ELR (cell line): ENCODE results near the gene SKAP2.

Source experiments
- DNase-seq: peaks from one replicate; pipeline ENCODE4 v3.0.0-alpha.2; 2015; ENCODE audit warnings: low read depth

SKAP2 gene, protein sequence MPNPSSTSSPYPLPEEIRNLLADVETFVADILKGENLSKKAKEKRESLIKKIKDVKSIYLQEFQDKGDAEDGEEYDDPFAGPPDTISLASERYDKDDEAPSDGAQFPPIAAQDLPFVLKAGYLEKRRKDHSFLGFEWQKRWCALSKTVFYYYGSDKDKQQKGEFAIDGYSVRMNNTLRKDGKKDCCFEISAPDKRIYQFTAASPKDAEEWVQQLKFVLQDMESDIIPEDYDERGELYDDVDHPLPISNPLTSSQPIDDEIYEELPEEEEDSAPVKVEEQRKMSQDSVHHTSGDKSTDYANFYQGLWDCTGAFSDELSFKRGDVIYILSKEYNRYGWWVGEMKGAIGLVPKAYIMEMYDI

GRCh38 chr7:26864309-26865093 lies at the start of gene SKAP2:
Gene SKAP2, minus strand, starts transcription at chr7:26864590. Its CDS starts 161 bp downstream, at chr7:26864429.
- peak; percentile 99 for DNase-seq

DNA sequence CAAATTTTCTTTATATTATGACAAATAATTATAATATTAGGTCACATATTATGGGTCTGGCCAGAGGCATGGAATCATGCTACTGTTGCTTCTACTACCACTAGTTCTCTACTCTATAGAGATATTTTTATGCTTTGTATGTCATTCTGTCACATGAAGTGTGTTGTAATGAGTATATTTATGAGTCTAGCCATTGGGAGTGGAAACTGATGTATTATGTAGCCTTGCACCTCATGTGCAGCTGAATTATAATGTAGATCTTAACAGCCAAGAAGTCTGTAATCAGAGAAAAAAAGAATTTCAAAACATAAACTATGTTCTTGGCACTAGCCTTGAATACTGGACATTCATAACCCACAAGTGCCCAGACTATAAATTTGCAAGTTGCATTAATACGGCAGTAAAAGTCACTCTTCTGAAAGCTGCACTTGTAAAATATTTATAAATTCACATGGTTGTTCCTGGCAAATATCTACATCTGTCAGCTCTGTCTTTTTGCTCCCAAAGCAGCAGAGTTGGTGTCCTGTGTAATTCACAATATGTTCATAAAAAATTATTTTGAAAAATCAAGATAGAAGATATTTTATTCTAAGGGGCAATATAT lies 48.6 kb upstream of the SKAP2 start:
- DNase-seq: no peak

DNA sequence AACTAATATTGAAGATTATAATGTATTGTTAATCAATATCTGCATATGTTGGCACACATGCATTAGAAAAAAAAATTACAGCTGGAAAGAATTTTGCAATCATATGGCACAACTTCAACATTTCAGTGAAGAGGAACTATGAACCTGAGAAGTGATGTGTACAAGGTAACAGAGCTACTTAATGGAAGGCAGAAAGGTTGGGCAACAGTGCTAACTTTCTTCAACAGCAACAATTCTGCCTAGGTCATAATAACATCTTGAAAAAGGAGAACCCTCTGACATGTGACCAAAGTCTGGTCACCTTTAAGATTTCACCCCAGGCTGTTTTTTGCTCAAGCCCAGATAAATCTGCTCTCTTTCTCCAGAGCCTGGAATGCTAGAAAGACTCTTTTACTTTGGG lies 47.9 kb upstream of the SKAP2 start:
- no peak for DNase-seq

GRCh38 chr7:26910221-26910620 lies 45.8 kb upstream of the SKAP2 start:
- peak; percentile 90 for DNase-seq

GRCh38 chr7:26900251-26900650 lies 35.9 kb upstream of the SKAP2 start:
- DNase-seq: no peak

GRCh38 chr7:26899519-26899918 lies 35.1 kb upstream of the SKAP2 start:
- DNase-seq: no peak

DNA sequence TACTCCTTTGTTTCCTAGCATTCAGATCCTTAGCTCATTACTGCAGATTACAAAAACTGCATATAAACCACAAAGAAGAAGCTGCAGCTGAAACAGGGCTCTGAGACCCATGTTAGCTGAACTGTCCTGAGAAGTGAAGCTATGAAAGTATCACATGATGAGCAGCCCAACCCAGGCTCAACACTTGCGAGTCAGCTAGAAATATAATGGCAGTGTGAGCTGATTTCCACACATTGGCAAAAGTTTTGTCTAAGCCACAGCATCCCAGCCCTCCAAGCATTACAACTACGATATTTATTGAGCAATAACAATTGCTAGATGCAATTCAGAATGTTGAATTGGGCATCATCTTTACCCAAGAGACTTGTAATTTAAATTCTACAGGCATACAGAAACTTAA lies 34.5 kb upstream of the SKAP2 start:
- DNase-seq: no peak

DNA sequence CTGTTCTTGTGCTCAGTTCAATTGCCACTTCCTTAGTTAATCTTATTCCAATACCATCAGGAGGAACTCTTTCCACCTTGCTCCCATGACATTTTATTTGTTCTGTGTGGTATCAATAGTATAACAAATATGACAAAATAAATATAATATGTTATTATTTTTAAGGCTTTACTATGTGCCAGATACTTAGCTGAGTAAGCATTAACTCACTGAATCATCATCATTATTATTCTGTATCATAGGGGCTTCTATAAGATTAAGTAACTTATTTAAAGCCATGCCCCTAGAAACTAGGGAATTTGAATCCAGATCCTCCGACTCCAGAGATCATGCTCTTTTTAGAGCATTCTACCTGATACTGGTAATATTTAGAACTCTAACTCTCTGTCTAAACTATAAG lies 33.5 kb upstream of the SKAP2 start:
- no peak for DNase-seq

DNA sequence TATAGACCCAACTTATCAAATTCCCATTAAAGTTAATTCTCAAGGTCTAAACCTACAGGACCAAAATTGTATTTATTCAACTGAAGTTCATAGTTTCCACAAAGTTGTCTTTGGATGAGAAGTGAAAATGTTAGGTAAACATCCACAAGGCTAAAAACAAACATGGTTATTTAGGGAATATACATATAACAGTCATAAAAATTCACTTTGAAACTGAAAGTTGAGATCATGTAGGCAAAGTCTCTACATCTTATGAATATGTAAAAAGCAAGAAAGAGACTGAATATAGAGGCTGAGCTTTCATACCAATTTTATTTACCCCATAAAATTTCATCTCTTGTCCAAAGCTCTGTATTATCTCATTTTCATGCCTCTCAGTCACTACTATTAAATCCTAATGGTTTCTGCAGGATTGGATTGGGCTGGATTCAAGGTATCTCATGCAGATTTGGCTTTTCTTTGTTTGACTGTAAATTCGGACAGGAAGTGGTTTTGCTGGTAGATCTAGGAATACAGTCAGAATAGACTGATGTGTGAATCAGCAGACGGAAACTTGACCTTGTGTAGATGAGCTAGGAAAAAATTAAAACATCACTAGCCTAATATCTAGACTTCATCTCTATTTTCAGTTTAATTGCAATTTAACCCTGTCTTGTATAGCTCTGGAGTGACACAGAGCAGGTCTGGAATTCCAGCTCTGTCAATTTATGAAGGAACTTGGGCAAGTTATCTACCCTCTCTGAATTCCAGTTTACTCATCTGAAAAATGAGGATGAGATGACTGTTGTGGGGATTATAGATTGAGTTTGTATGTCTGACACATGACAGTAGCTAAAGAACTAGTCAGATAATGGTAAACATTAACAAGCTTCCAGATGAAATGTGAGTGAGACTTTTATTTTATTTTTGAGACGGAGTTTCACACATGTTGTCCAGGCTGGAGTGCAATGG lies 27.3 kb upstream of the SKAP2 start:
- peak; percentile 79 for DNase-seq

DNA sequence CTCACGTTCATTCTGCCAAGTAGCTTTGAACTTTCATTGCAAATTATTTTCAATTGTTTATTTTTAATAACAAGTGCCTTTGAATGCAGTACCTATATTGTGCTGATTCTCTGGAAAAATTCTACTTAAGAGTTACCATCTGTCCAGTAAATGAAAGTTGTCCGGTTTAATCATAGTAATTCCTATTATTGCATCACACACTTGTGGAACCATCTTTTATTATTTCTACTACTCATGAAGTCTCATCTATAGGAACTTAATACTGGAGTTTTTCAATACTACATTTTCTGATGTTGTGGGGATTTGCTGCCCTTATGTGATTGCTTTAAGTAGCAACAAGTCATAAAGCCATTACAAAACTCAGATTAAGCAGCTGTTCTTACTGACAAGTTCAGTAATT lies 16.5 kb upstream of the SKAP2 start:
- DNase-seq: no peak

DNA sequence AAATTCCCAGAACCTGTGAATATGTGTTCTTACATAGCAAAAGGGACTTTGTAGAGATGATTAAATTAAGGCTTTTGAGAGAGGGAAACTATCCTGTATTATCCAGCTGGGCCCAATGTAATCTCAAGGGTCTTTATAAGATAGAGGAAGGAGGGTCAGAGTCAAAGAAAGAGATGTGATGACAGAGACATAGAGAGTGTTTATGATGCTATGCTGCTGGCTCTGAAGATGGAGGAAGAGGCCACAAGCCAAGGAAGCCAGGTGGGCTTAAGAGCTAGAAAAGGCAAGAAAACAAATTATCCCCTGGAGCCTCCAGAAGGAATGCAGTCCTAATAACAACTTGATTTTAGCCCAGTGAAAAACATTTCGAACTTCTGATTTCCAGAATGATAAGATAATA lies 15.3 kb upstream of the SKAP2 start:
- DNase-seq: no peak

GRCh38 chr7:26868841-26869495 lies 4.6 kb upstream of the SKAP2 start:
- DNase-seq: peak; percentile 48

DNA sequence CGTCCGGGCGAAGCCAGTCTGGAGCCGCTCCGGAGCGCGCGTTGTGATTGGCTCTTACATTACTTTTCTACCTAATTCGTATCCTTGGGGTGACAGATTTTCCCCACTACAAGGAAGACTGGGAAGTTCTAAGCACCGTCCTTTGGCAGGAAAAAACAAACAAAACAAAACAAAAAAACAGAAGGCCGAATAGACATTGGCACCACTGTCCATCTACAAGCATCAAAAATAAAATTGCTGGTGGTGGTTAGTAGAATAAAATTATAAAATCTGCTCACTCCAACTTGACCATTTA lies 651 bp upstream of the SKAP2 start:
- DNase-seq: no peak

DNA sequence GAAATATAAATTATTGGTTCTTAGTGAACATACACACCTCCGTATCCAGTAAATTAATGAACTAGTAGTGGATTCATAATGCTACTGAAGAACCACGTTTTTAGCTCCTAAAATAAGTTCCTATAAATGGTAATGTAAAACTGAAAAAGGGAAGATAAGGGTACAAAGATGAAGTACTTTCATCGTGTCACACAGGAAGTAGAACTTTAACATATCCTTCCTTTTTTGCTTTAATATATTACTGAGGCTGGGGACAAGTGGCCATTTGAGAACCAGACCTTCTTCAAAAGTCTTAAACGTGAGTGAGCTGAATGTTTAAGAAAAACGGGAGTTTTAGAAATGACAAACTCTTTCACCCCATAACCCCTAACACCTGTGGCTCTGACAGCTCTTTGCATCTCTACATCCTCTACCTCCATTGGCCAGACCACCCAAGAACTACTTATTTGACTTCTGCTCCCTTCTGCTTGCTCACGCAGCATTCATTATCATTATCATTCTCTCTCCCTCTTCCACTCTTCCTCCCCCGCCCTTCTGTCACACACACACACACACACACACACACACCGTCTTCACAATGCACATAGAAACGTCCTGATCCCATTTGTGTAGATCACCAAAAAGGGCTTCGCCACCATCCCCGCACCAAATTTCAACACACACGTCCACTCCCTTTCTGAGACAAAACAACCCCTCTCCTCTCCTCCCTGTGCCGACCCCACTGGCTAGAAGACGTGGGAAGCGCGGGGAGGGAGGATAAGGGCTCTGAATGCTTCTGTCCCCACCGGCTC lies 677 bp downstream of the SKAP2 start:
- peak; percentile 46 for DNase-seq

DNA sequence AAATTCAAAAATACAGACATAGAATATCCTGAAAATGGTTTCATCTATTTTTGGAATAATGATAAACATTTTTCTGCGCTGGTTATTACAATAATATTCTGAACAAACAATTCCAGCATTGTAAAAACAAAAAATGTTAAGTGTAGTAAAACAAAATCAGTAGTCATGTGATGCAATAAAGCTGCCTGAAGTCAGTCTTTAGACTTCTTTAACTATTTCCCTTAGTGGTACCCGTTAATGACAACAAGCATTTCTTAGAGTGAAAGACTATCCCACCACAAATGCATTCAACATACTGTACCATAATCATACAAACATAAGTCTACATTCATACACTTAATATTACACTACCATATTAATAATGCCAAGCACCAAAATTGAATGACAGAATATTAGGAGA lies 1.6 kb downstream of the SKAP2 start:
- DNase-seq: no peak

- DNase-seq: no peak
These were observed 3.3 kb downstream of the SKAP2 start for GRCh38 chr7:26861050-26861449.

GRCh38 chr7:26860361-26860760 lies 4.0 kb downstream of the SKAP2 start:
- DNase-seq: peak; percentile 32

DNA sequence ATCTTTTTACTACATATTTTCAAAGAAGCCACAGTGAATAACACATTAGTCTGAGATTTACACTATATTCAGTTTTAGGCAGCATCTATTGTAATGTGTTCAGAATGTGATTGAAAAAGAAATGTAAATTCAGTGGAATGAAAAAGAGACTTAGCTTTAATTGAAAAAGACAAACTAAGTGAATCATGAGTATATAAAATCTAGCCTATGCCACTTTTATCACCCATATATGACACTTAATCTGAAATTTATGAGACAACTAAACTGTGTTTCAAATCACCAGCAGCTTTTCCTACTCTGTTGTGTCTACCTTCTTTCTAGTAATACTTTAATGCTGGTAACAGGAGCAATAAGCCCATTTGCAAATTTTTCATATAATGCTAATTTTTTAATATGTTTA lies 4.7 kb downstream of the SKAP2 start:
- DNase-seq: no peak

DNA sequence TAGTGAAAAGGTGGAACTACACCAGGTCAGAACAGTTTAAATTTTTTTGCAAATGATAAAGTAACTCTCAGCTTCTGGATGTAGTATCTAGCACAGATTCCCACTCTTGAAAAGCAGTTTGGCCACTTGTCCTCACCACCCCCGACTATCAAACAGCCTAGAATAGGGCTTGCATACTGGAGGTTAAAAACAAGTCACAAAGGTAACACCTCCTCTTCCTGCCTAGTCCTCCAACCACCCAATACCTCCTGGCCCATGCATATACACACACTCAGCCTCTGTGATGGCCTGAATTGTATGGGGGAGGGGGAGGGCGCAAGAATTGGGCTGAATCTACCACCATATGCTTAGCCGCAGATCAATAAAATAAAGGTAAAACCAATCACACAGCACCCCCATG lies 5.7 kb downstream of the SKAP2 start:
- DNase-seq: no peak

- DNase-seq: no peak
These were observed 6.1 kb downstream of the SKAP2 start for GRCh38 chr7:26858241-26858715.
